HCT116 (cell line): ENCODE results near the gene GDE1. TPM values are rescaled to one million over a fixed set of nuclear protein-coding genes. Genes with fewer than 3 reads are reported as not detected.

ENCODE experiments used
- ATAC-seq: fragments of 200-7000 bp; cut with Tn5 transposase; 2 replicates; pipeline ENCODE4 v1.9.1; 2020; ENCODE audit warnings: mild to moderate bottlenecking, moderate library complexity
- BruUV-seq: library from RNA; stranded (reverse); fragments of 400-500 nt; replicated peaks from 2 replicates; lab custom pipeline; 2021; lab: Mats Ljungman, UMichigan
- CTCF ChIA-PET: fragments of 300-600 bp; sonication (Branson Sonifier 250); formaldehyde crosslinking; loops from one replicate; lab custom pipeline; 2021; ENCODE audit warnings: antibody characterized with exemption; lab: Charles Lee
- POLR2A ChIA-PET: fragments of 300-600, 350-600 bp; sonication (Branson Sonifier 250); formaldehyde crosslinking; loops from one replicate; lab custom pipeline; 2021; ENCODE audit warnings: antibody characterized with exemption; lab: Charles Lee
- RAD21 ChIA-PET, 2 experiments: fragments of 300-600 bp; sonication (Branson Sonifier 250); formaldehyde crosslinking; loops; one replicate each; lab custom pipeline; 2023; ENCODE audit warnings: low total read pairs in 2 of 2; ENCODE audit not compliant: uncharacterized antibody in 2 of 2, unreplicated experiment in 2 of 2, low non-redundant PET in 1 of 2; lab: Charles Lee
- DNase-seq: peaks from one replicate; pipeline ENCODE4 v3.0.0-alpha.2; 2010; ENCODE audit warnings: low read depth, low spot score
- H2AFZ ChIP-seq: fragments of 200-600 bp; shearing (Covaris generic), sonication (generic); 2 replicates; pipeline ENCODE4 v1.6.1; 2017; ENCODE audit warnings: low read depth, mixed run types, mixed read lengths, antibody characterized with exemption, low read length; ENCODE audit not compliant: poor library complexity, severe bottlenecking
- H3K27ac ChIP-seq: 2 replicates; pipeline ENCODE4 v1.5.1; 2012; ENCODE audit warnings: low read depth, low read length
- H3K27me3 ChIP-seq: fragments of 200-600 bp; sonication (generic); 2 replicates; pipeline ENCODE4 v1.6.1; 2016; ENCODE audit warnings: mixed run types, low read length, mixed read lengths; ENCODE audit not compliant: insufficient read depth
- H3K36me3 ChIP-seq, 2 experiments: fragments of 200-500 bp in 1 of 2; fragments of 200-600 bp in 1 of 2; sonication (Bioruptor generic) in 1 of 2; sonication (generic) in 1 of 2; 2 replicates each; pipeline versions ENCODE4 v1.5.1 to v1.6.1; 2014 to 2016; ENCODE audit warnings: low read length in 2 of 2, inconsistent platforms in 1 of 2, mixed read lengths in 1 of 2, mixed run types in 1 of 2; ENCODE audit not compliant: insufficient read depth in 2 of 2, control insufficient read depth in 1 of 2
- H3K4me1 ChIP-seq, 2 experiments: fragments of 200-600 bp in 1 of 2; sonication (generic) in 1 of 2; 2 replicates each; pipeline versions ENCODE4 v1.5.1 to v1.6.1; 2012 to 2017; ENCODE audit warnings: low read length in 2 of 2, inconsistent platforms in 1 of 2, mild to moderate bottlenecking in 1 of 2, mixed read lengths in 1 of 2, mixed run types in 1 of 2, moderate library complexity in 1 of 2; ENCODE audit not compliant: insufficient read depth in 2 of 2, control insufficient read depth in 1 of 2
- H3K4me2 ChIP-seq: fragments of 200-600 bp; sonication (generic); 2 replicates; pipeline ENCODE4 v1.6.1; 2017; ENCODE audit warnings: mixed run types, low read length, mixed read lengths
- H3K4me3 ChIP-seq, 2 experiments: fragments of 200-600 bp in 1 of 2; sonication (generic) in 1 of 2; replicated peaks in 1 of 2; 2 replicates each; pipeline ENCODE4 v1.5.1; 2011 to 2016; ENCODE audit warnings: low read length in 2 of 2, control low read depth in 1 of 2, low read depth in 1 of 2, mild to moderate bottlenecking in 1 of 2, mixed read lengths in 1 of 2, mixed run types in 1 of 2
- H3K79me2 ChIP-seq: fragments of 200-600 bp; sonication (generic); 2 replicates; pipeline ENCODE4 v1.6.1; 2017; ENCODE audit warnings: mild to moderate bottlenecking, mixed run types, low read length, moderate library complexity, mixed read lengths; ENCODE audit not compliant: insufficient read depth
- H3K9ac ChIP-seq: fragments of 200-600 bp; sonication (generic); 2 replicates; pipeline ENCODE4 v1.6.1; 2016; ENCODE audit warnings: low read length, mixed read lengths
- H3K9me2 ChIP-seq: fragments of 200-600 bp; sonication (generic), shearing (Covaris generic); 2 replicates; pipeline ENCODE4 v1.6.1; 2017; ENCODE audit warnings: mixed run types, mild to moderate bottlenecking, moderate library complexity; ENCODE audit not compliant: insufficient read depth
- H3K9me3 ChIP-seq, 2 experiments: fragments of 200-500 bp in 1 of 2; fragments of 200-600 bp in 1 of 2; sonication (Bioruptor generic) in 1 of 2; sonication (generic) in 1 of 2; 2 replicates each; pipeline ENCODE4 v1.6.1; 2014 to 2017; ENCODE audit warnings: low read length in 2 of 2, mixed read lengths in 2 of 2, inconsistent platforms in 1 of 2, low read depth in 1 of 2, mild to moderate bottlenecking in 1 of 2, mixed run types in 1 of 2, moderate library complexity in 1 of 2; ENCODE audit not compliant: control insufficient read depth in 1 of 2, insufficient read depth in 1 of 2
- H4K20me1 ChIP-seq: fragments of 200-600 bp; sonication (generic), shearing (Covaris generic); 2 replicates; pipeline ENCODE4 v1.6.1; 2017; ENCODE audit warnings: mixed run types, mild to moderate bottlenecking, moderate library complexity; ENCODE audit not compliant: insufficient read depth
- CBX3 ChIP-seq: IDR thresholded peaks from 2 replicates; pipeline ENCODE4 v1.6.1; 2012; ENCODE audit warnings: low read depth
- CEBPB ChIP-seq: IDR thresholded peaks from 2 replicates; pipeline ENCODE4 v1.6.1; 2012; ENCODE audit warnings: low read depth
- EZH2phosphoT487 ChIP-seq: fragments of 200-600 bp; IDR thresholded peaks from 2 replicates; pipeline ENCODE4 v1.6.1; 2018; ENCODE audit warnings: antibody characterized with exemption, borderline replicate concordance
- POLR2A ChIP-seq: IDR thresholded peaks from 2 replicates; pipeline ENCODE4 v1.7.0; 2011; ENCODE audit warnings: borderline replicate concordance; ENCODE audit not compliant: insufficient read depth, insufficient read length; ENCODE audit errors: extremely low read depth
- POLR2AphosphoS5 ChIP-seq: IDR thresholded peaks from 2 replicates; pipeline ENCODE4 v1.6.1; 2011; ENCODE audit warnings: mild to moderate bottlenecking, low read depth, low read length, moderate library complexity
- RAD21 ChIP-seq: IDR thresholded peaks from 2 replicates; pipeline ENCODE4 v1.6.1; 2012; ENCODE audit warnings: low read depth, mild to moderate bottlenecking
- REST ChIP-seq: IDR thresholded peaks from 2 replicates; pipeline ENCODE4 v1.6.1; 2012; ENCODE audit warnings: low read depth
- YY1 ChIP-seq: IDR thresholded peaks from 2 replicates; pipeline ENCODE4 v1.6.1; 2011; ENCODE audit warnings: low read length, low read depth, moderate library complexity, mild to moderate bottlenecking; ENCODE audit not compliant: insufficient replicate concordance; ENCODE audit errors: extremely low read depth
- ZNF274 ChIP-seq: fragments of 200-500 bp; sonication (Bioruptor generic); IDR thresholded peaks from 2 replicates; pipeline ENCODE4 v1.6.1; 2014; ENCODE audit warnings: mild to moderate bottlenecking, low read depth, low read length, inconsistent platforms
- intact Hi-C: fragments of 100-400 bp; cut with micrococcal nuclease; formaldehyde crosslinking; loops from 2 replicates; pipeline ENCODE4 v1.10.0; 2022
- total RNA-seq: library from RNA; stranded (reverse); gene quantifications from one replicate; pipeline ENCODE4 v1.2.1, GENCODE V29; 2021; ENCODE audit not compliant: unreplicated experiment
- TF ChIP-seq, protein P1 (sequence below): IDR thresholded peaks from 2 replicates; pipeline ENCODE4 v1.6.1; 2012

GDE1 gene
- total RNA-seq, 1 experiment from 2014 or later = 47.1 TPM

DNA sequence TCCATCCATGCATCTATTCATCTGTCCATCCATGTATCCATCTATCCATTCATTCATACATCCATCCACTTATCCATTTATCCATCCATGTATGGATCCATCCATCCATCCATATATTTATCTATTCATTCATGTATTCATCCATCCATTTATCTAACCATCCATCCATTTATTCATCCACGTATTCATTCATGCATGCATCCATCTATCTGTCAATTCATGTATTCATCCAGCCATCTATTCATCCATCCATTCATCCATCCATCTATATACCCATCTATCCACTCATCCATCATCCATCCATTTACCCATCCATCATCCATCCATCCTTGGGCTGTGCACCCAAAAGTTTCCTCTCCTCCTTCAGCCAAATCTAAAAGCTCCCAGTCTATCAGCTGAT lies 43.4 kb downstream of the GDE1 start:
- no TSS peak for BruUV-seq
- no peak for ATAC-seq
- RAD21 ChIA-PET = no interaction called here
- Histone ChIP-seq H3K27ac (no peak overlapping the region), H3K4me2 (no peak overlapping the region), H3K79me2 (no peaks in the 10 kb centered on the region), H3K36me3 (peaks cover 0 to 13% of the 10 kb centered on the region in 2 experiments; a peak in 1 of 4 replicates), H3K4me3 (no peak overlapping the region), H2AFZ (no peak overlapping the region), H3K9me2 (no peaks in the 10 kb centered on the region), H3K4me1 (peaks cover 22 to 36% of the 10 kb centered on the region in 2 experiments), H3K27me3 (no peaks in the 10 kb centered on the region), H3K9me3 (no peaks in the 10 kb centered on the region), H4K20me1 (no peaks in the 10 kb centered on the region), H3K9ac (no peak overlapping the region)
- CTCF ChIA-PET = no interaction called here
- no peak for TF ChIP-seq REST
- no peak for TF ChIP-seq EZH2phosphoT487
- no peak for TF ChIP-seq POLR2A
- TF ChIP-seq YY1 = no peak
- TF ChIP-seq CEBPB = no peak
- TF ChIP-seq POLR2AphosphoS5 = no peak
- TF ChIP-seq ZNF274 = no peak
- TF ChIP-seq CBX3 = no peak
- TF ChIP-seq RAD21 = no peak
- TF ChIP-seq, protein P1, sequence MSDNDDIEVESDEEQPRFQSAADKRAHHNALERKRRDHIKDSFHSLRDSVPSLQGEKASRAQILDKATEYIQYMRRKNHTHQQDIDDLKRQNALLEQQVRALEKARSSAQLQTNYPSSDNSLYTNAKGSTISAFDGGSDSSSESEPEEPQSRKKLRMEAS = no peak
- POLR2A ChIA-PET = no interaction called here
- no peak for DNase-seq
- intact Hi-C loops = no loop called here
